Sigmoid colon (tissue), 4 donors: ENCODE measurements around the gene CCDC80.

Experiments used
- POLR2A ChIP-seq, 2 donors: fragments of 450-650 bp; IDR thresholded peaks; one replicate each; pipeline ENCODE4 v1.6.1; 2016; ENCODE audit warnings: antibody characterized with exemption in 2 of 2, mild to moderate bottlenecking in 2 of 2, moderate library complexity in 2 of 2
- POLR2AphosphoS5 ChIP-seq, 4 donors: sonication (generic); formaldehyde crosslinking; IDR thresholded peaks; one replicate each; pipeline ENCODE4 v1.6.1; 2017; ENCODE audit warnings: antibody characterized with exemption in 4 of 4

- no peak for TF ChIP-seq POLR2A (IDR thresholded peaks at IDR 0.05)
- no peak for TF ChIP-seq POLR2AphosphoS5 (IDR thresholded peaks at IDR 0.05)
Observed at GRCh38 chr3:112619295-112619694, 21.6 kb downstream of the CCDC80 start.
